Activated CD8-positive, alpha-beta T cell treated with anti-CD3 and anti-CD28 coated beads for 36 hours (primary cell): ENCODE measurements around the gene GALNT14. TPM values are rescaled to one million over a fixed set of nuclear protein-coding genes. Genes with fewer than 3 reads are reported as not detected.

ENCODE experiments used
- ATAC-seq: fragments of 200-7000 bp; cut with Tn5 transposase; one replicate; pipeline ENCODE4 v1.10.0; 2021; ENCODE audit warnings: mild to moderate bottlenecking, moderate library complexity
- CTCF ChIA-PET: fragments of 350-600 bp; sonication (Branson Sonifier 250); formaldehyde crosslinking; loops from one replicate; lab custom pipeline; 2021; ENCODE audit warnings: antibody characterized with exemption; lab: Charles Lee
- POLR2A ChIA-PET: fragments of 350-600 bp; sonication (Branson Sonifier 250); formaldehyde crosslinking; loops from one replicate; lab custom pipeline; 2021; ENCODE audit warnings: antibody characterized with exemption; lab: Charles Lee
- DNase-seq: peaks from one replicate; pipeline ENCODE4 v3.0.0-alpha.2; 2020
- H3K27ac Mint-ChIP-seq: one replicate; pipeline ENCODE4 v1.8.0; 2021; ENCODE audit warnings: mild to moderate bottlenecking, mixed read lengths
- H3K27me3 Mint-ChIP-seq: one replicate; pipeline ENCODE4 v1.8.0; 2021; ENCODE audit warnings: mixed read lengths
- H3K36me3 Mint-ChIP-seq: one replicate; pipeline ENCODE4 v1.8.0; 2021; ENCODE audit warnings: low read depth, mixed read lengths
- H3K4me1 Mint-ChIP-seq: one replicate; pipeline ENCODE4 v1.8.0; 2021; ENCODE audit warnings: low read depth, mixed read lengths
- H3K4me3 Mint-ChIP-seq: one replicate; pipeline ENCODE4 v1.8.0; 2021; ENCODE audit warnings: mild to moderate bottlenecking, moderate library complexity, mixed read lengths
- H3K9me3 Mint-ChIP-seq: one replicate; pipeline ENCODE4 v1.8.0; 2021; ENCODE audit warnings: mixed read lengths
- intact Hi-C: fragments of 100-400 bp; cut with micrococcal nuclease; formaldehyde crosslinking; loops from one replicate; pipeline ENCODE4 v1.10.0; 2022
- total RNA-seq, 2 experiments: library from RNA; stranded (reverse); gene quantifications; one replicate each; pipeline ENCODE4 v1.2.3, GENCODE V29; 2021
- TF ChIP-seq, protein P1 (sequence below): fragments of 200-600 bp; IDR thresholded peaks from one replicate; pipeline ENCODE4 v1.8.0; 2022; ENCODE audit warnings: antibody characterized with exemption, mild to moderate bottlenecking

Gene GALNT14
- total RNA-seq, 2 experiments from 2014 or later: 1.1 to 1.9 TPM

DNA sequence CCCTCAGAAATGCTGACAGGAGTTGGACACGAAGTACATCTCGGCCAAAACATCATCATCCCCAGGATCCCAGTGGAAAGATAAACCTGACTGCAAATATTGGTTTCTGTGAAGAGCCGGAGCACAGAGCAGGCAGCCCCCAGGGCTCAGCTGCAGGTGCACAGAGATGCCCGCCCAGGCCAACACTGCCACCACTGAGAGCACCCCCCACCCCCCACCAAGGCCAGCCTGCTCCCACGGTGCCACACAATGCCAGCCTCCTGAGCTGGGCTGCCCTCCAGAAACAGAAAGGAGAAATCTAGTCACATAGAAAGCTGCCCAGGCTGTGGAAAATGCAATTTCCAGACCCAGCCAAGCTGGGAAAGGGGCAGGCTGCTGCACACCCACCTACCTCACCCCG lies 71.7 kb downstream of the GALNT14 start:
- no peak for ATAC-seq
- Mint-ChIP-seq H3K27me3 (peaks cover 3% of the 10 kb centered on the region), H3K27ac (no peak overlapping the region), H3K4me3 (no peak overlapping the region), H3K4me1 (no peaks in the 10 kb centered on the region), H3K9me3 (no peaks in the 10 kb centered on the region), H3K36me3 (no peaks in the 10 kb centered on the region)
- DNase-seq: no peak
- TF ChIP-seq, protein P1, sequence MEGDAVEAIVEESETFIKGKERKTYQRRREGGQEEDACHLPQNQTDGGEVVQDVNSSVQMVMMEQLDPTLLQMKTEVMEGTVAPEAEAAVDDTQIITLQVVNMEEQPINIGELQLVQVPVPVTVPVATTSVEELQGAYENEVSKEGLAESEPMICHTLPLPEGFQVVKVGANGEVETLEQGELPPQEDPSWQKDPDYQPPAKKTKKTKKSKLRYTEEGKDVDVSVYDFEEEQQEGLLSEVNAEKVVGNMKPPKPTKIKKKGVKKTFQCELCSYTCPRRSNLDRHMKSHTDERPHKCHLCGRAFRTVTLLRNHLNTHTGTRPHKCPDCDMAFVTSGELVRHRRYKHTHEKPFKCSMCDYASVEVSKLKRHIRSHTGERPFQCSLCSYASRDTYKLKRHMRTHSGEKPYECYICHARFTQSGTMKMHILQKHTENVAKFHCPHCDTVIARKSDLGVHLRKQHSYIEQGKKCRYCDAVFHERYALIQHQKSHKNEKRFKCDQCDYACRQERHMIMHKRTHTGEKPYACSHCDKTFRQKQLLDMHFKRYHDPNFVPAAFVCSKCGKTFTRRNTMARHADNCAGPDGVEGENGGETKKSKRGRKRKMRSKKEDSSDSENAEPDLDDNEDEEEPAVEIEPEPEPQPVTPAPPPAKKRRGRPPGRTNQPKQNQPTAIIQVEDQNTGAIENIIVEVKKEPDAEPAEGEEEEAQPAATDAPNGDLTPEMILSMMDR: no peak
- intact Hi-C loops: no loop called here
- ChIA-PET CTCF (no interaction called here), POLR2A (no interaction called here)

GRCh38 chr2:31066086-31066485 lies 72.2 kb downstream of the GALNT14 start:
- CTCF ChIA-PET: no interaction called here
- no peaks in the 10 kb centered on the region for H3K4me1 Mint-ChIP-seq

GRCh38 chr2:31065356-31065755 lies 72.9 kb downstream of the GALNT14 start:
- CTCF ChIA-PET: no interaction called here
- intact Hi-C loops: no loop called here
- no peaks in the 10 kb centered on the region for H3K36me3 Mint-ChIP-seq
- H3K4me1 Mint-ChIP-seq: no peaks in the 10 kb centered on the region
- POLR2A ChIA-PET: no interaction called here
- TF ChIP-seq, protein P1: no peak
- peaks cover 3% of the 10 kb centered on the region for H3K27me3 Mint-ChIP-seq
- H3K27ac Mint-ChIP-seq: no peak overlapping the region
- no peak for DNase-seq
- H3K9me3 Mint-ChIP-seq: no peaks in the 10 kb centered on the region
- no peak for ATAC-seq
- H3K4me3 Mint-ChIP-seq: no peak overlapping the region

More at GRCh38 chr2:31066086-31066485, 72.2 kb downstream of the GALNT14 start:
- Mint-ChIP-seq H3K9me3 (no peaks in the 10 kb centered on the region), H3K27ac (no peak overlapping the region), H3K36me3 (no peaks in the 10 kb centered on the region), H3K4me3 (no peak overlapping the region), H3K27me3 (peaks cover 3% of the 10 kb centered on the region)
- POLR2A ChIA-PET: no interaction called here
- intact Hi-C loops: no loop called here
- DNase-seq: no peak
- ATAC-seq: no peak
- TF ChIP-seq, protein P1: no peak

DNA sequence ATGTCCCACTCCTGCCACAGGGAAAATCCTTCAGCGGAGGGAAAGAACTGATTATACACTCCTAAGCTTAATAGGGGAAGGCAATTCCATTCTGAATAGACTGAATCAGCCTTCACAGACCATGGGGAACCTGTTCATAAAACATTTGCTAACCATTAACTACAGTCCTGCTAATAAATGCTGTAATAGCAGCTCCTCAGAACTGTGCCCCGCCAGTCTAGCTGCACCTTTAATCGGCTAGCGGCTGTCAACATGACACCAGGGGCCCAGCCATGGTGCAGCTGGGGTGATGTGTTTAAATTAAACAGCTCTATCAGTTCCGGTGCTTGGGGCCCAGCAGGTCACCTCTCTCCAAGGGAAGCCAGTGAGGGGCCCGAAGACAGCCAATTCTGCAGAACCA lies 77.8 kb downstream of the GALNT14 start:
- TF ChIP-seq, protein P1: no peak
- DNase-seq: no peak
- CTCF ChIA-PET: no interaction called here
- H3K36me3 Mint-ChIP-seq: no peaks in the 10 kb centered on the region
- POLR2A ChIA-PET: no interaction called here
- ATAC-seq: no peak
- no peaks in the 10 kb centered on the region for H3K9me3 Mint-ChIP-seq
- H3K4me3 Mint-ChIP-seq: no peak overlapping the region
- no peak overlapping the region for H3K27ac Mint-ChIP-seq
- H3K27me3 Mint-ChIP-seq: peaks cover 3% of the 10 kb centered on the region
- intact Hi-C loops: no loop called here
- no peaks in the 10 kb centered on the region for H3K4me1 Mint-ChIP-seq

DNA sequence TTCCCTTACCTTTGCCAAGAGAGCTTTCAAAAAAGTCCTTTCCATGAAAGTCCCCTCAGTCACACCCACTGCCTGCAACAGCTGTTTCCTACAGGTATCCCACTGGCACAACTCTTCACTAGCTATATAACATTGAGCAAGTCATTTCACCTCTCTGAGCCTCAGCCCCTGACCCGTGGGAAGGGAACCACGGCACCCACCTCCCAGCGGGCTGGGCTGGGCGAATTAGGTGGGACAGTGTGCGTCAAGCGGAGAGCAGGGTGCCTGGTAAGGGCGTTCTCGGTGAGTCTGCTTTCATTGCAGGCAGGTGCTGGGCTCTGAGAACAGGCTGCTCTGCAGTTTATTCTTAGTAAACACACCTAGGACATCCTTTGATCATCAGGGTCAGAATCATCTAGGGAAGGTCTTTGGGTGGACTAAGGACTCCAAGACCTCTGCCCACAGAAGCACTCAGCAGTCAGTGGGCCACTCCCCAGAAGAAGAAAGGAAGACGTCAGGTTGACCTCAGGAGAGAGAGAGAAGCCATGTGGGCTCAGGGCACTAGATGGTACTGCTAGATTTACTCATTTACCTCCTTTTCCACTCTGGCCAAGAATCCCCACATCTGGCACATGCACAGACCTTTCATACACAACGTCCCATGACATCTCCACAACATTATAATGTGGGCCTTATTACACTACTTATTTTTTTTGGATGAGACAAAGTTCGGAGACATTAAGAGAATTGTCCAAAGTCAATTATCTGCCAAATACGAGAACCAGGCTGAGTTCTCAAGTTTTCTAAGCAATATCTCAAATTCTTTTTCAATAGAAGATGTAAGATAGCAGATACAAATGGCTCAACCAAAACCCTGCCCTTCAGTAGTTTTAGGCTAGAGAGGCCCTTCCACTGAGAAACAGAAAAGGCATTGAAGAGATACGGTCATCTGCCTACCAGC lies 79.9 kb downstream of the GALNT14 start:
- no peaks in the 10 kb centered on the region for H3K4me1 Mint-ChIP-seq
- no peaks in the 10 kb centered on the region for H3K36me3 Mint-ChIP-seq
- ATAC-seq (no peak), DNase-seq (no peak)
- H3K9me3 Mint-ChIP-seq: no peaks in the 10 kb centered on the region
- POLR2A ChIA-PET: no interaction called here
- H3K27me3 Mint-ChIP-seq: peaks cover 5% of the 10 kb centered on the region
- no peak overlapping the region for H3K4me3 Mint-ChIP-seq
- TF ChIP-seq, protein P1: no peak
- intact Hi-C loops: no loop called here
- CTCF ChIA-PET: no interaction called here
- no peak overlapping the region for H3K27ac Mint-ChIP-seq
